Measurements from ENCODE around the gene DPP6.

DNA sequence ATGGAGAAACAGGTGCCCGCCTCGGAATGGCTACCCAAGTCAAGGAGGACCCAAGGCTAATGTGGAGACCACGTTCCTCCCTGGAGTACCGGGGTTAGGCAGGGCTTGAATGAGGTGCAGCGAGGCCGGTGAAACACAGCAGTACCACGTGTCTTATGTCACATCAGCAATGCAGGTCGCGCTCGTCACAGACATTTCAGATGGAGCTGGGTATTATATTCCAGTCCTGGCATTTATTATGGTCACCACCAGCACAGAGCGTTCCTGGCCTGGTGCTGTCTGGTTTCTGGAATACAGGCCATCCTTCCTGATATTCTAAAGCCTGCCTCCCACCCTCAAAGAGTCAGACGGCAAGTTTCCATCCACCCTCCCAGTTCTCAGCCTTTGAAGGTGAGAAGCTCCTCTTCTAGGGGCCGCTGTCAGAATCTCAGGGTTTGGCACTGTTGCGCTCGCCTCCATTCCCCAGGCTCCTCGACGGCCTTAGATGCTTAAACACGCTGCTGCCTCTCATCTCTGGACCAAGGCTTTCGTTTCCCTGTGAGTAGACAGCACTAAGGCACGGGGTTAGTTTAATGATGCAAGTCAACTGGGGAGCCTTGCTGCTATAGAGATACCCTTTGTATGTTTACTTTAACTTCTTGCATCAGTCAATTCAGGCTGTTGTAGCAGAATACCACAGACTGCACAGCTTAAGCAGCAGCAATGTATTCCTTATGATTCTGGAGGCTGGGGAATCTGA, 377.6 kb downstream of the DPP6 start:
- no peak for TF ChIP-seq EZH2 (IDR thresholded peaks at IDR 0.05; ENCODE audit: borderline replicate concordance)
- TF ChIP-seq, protein P1, sequence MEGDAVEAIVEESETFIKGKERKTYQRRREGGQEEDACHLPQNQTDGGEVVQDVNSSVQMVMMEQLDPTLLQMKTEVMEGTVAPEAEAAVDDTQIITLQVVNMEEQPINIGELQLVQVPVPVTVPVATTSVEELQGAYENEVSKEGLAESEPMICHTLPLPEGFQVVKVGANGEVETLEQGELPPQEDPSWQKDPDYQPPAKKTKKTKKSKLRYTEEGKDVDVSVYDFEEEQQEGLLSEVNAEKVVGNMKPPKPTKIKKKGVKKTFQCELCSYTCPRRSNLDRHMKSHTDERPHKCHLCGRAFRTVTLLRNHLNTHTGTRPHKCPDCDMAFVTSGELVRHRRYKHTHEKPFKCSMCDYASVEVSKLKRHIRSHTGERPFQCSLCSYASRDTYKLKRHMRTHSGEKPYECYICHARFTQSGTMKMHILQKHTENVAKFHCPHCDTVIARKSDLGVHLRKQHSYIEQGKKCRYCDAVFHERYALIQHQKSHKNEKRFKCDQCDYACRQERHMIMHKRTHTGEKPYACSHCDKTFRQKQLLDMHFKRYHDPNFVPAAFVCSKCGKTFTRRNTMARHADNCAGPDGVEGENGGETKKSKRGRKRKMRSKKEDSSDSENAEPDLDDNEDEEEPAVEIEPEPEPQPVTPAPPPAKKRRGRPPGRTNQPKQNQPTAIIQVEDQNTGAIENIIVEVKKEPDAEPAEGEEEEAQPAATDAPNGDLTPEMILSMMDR (IDR thresholded peaks at IDR 0.05; ENCODE audit: poor library complexity) = no peak
